ENCODE results near the gene NIPAL3.

The NIPAL3 gene

DNA sequence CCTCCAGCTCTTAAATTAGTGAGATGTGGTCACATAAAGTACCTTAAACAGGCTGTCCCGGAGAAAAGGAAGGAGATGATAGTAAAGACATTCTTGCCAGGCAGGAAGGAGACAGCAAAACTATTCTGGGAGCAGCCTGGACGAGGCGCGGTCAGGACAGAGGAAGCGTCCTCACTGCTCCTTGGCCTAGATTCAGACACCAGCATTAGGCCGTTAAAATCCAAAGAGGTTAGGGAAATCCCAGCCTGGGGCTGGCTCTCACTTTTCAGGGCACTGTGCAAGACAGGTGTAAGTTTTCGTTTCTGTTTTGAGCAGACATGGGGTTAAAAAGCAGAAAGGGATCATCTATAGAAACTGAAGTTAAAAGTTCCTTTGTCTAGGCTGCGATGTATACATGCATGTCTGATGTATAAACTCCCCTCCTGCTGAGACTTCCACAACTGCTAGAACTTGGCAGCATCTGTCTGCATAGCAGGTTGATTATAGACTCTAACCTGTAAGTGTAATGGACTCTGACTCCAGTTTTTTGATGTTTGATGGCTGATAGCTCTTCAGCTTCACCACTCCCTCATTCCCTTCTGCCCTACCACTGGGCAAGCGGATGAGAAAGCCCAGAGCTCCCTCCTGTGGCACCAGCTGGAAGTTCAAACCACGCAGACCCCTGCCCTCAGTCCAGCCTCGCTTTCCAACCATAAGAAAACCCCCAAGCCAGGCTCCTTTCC lies 23.6 kb upstream of the NIPAL3 start:
- peak; percentile 70 for DNase-seq

GRCh38 chr1:24392604-24392946 lies 23.0 kb upstream of the NIPAL3 start:
- no peak for DNase-seq

GRCh38 chr1:24392982-24393650 lies 22.5 kb upstream of the NIPAL3 start:
- peak; percentile 22 for DNase-seq

GRCh38 chr1:24393892-24394291 lies 21.7 kb upstream of the NIPAL3 start:
- DNase-seq = no peak

DNA sequence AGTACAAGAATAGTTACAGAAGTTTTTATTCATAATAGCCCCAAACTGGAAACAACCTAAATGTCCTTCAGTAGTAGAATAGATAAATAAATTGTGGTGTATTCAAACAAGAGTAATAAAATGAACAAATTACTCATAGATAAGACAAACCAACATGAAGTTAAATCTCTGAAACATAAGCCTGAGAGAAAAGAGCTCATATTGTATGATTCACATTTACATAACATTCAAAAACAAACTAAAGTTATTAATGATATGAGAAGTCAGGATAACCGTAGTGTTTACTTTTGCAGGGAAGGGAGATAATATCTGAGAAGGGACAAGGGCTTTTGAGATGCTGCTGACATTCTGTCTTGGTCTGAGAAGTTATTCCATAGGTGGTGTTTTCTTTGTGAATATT lies 15.5 kb upstream of the NIPAL3 start:
- no peak for DNase-seq

GRCh38 chr1:24403806-24404205 lies 11.8 kb upstream of the NIPAL3 start:
- DNase-seq = no peak

- DNase-seq = no peak
Observed at GRCh38 chr1:24406788-24407187, 8.8 kb upstream of the NIPAL3 start.

DNA sequence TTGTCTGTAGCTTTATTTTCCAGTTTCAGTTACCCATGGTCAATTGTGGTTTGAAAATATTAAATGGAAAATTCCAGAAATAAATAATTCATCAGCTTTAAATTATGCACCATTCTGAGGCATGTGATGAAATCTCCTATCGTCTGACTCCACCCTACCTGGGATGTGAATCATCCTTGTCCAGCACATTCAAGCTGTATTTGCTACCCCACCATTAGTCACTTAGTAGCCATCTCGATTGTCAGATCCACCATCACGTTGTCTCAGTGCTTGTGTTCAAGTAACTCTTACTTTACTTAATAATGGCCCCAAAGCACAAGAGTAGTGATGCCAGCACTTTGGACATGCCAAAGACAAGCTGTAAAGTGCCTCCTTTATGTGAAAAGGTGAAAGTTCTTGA lies 6.1 kb upstream of the NIPAL3 start:
- no peak for DNase-seq

DNA sequence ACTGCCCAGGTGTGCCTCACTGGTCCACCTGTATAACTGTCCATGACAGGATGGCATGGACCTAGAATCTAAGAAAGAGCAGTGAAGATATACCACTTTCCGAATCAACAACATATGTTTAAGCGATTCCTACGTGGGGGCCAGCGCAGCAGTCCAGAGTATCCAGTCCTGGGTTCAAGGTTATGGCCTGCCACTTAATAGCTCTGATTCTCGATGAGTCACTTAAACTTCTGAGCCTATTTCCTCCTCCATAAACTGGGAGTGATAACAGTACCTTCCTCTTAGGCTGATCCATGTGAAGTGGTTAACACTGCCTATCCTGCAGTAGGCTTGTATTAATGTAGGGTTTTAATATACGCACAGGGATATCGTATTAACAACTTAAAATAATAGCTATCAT lies 4.9 kb upstream of the NIPAL3 start:
- DNase-seq = no peak

- no peak for DNase-seq
Observed at GRCh38 chr1:24411963-24412362, 3.6 kb upstream of the NIPAL3 start.

DNA sequence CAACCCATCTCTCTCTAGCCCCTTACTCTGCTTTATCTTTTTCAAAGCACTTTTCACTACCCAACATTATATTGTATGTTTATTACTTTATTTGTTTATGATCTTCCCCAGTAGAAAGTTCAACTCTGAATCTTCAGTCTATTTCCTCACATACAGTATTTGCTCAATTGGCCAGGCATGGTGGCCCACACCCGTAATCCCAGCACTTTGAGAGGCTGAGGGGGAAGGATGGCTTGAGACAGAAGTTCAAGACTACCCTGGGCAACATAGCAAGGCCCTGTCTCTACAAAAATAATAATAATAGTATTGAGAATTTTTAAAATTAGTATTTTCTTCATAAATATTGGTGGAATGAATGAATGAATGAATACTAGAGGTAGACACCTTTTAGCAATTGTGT lies 3.2 kb upstream of the NIPAL3 start:
- DNase-seq = no peak

GRCh38 chr1:24413350-24414163 lies 2.0 kb upstream of the NIPAL3 start, which contains the start of gene STPG1:
Gene STPG1 (minus strand): TSS chr1:24413782. CDS start chr1:24401388, 12,394 bp downstream.
- peak; percentile 74 for DNase-seq

- no peak for DNase-seq
Observed at GRCh38 chr1:24414775-24415333, 748 bp upstream of the NIPAL3 start.

DNA sequence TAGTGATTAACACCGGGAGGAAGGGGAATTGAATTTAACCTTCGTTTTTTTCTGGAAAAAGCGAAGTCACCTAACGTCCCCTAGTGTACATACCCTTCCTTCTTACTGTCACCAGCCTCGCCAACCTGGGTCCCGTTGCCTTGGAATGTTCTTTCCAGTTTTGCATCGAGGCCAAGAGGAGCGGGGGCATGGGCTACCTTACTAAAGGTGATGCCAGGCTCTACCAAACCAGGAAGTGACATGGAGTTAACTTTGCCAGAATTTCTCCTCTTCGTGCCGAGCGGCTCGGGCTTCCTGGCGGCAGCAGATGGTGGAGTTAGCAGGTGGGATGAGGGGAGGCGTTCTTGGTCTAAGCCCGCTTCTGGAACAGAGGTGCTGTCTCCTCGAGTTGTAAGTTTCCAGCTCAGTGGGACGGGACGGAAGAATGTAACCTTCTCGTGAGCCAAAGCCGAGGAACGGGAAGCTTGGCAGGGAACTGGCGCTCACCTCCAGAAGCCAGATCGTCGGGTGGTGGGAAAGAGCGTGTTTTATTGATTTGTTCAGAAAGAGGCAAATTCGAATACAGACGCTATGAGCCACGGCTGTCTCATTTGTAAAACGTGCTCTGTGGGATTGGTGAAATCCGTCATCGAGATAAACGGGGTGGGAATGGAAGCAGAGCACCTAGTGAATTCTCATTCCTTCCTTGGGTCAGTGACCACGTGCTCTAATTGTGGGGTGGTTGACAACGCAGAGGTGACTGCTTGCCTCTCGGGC lies 486 bp downstream of the NIPAL3 start:
- no peak for DNase-seq

- no peak for DNase-seq
Observed at GRCh38 chr1:24416666-24417391, 1.2 kb downstream of the NIPAL3 start.

- no peak for DNase-seq
Observed at GRCh38 chr1:24417681-24418080, 2.1 kb downstream of the NIPAL3 start.

- peak; percentile 73 for DNase-seq
Observed at GRCh38 chr1:24418898-24419628, 3.5 kb downstream of the NIPAL3 start.

GRCh38 chr1:24420547-24420946 lies 4.9 kb downstream of the NIPAL3 start:
- no peak for DNase-seq

DNA sequence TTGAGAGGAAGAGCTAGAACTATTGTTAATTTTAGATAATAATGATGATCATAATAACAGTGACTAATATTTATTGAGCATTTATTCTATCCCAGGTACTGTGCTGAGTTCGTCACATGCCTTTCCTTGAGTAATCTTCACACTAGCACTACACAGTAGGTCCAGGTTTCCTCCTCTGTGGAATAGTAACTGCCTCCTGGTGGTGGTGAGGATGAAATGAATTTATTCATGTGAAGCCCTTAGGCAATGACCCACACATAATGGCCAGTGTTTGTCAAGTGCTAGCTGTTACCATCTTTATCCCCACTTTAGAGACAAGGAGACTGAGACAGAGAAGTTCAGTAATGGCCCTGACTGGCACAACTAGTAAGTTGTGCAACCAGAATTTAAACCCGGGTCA lies 5.9 kb downstream of the NIPAL3 start:
- no peak for DNase-seq

DNA sequence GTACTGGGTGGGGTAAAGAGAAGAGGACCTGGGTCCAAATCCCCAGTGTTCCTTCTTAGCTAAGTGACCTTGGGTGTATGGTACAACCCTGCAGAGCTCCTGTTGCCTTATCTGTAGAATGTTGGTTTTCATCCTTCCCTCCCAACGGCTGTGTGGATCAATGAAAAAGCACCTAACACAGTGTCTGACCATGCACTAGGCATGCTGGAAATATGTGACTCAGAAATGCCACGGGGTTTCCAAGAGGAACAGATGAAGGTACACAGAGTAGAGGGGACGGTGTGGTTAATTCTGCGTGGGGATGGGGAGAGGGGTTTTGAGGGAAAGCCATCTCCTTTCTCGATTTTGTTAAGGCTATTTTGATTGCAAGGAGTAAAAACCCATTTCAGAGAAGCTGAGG lies 8.6 kb downstream of the NIPAL3 start:
- DNase-seq = no peak

DNA sequence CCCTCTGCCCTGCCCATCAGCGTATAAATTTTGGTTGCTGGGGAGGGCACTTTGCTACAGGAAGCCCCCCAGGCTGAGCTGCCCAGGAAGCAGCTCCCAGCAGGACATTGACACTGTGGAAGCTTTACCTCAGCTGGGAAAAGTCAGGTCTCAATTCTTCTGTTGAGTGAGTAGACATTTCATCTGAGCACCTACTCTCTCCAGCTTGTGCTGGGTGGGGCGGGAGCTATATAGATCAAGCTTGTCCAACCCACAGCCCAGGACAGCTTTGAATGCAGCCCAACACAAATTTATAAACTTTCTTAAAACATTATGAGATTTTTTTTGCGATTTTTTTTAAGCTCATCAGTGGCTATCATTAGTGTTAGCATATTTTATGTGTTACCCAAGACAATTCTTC lies 9.4 kb downstream of the NIPAL3 start:
- no peak for DNase-seq
